Activated B cell treated with CpG ODN at 0.5 μM for 24 hours (primary cell): ENCODE data around the gene ASB3. TPM values are rescaled to one million over a fixed set of nuclear protein-coding genes. Genes with fewer than 3 reads are reported as not detected.
"Not testable (repeated sequence)": the region's sequence is repeated elsewhere in the genome, so short reads cannot be mapped to it uniquely, and the experiment has no call there.

ENCODE experiments used
- ATAC-seq: fragments of 200-7000 bp; cut with Tn5 transposase; one replicate; pipeline ENCODE4 v1.10.0; 2021; ENCODE audit warnings: low read depth, mild to moderate bottlenecking, moderate library complexity
- CTCF ChIA-PET: fragments of 350-600 bp; sonication (Branson Sonifier 250); formaldehyde crosslinking; loops from one replicate; lab custom pipeline; 2021; ENCODE audit warnings: antibody characterized with exemption; lab: Charles Lee
- POLR2A ChIA-PET: fragments of 350-600 bp; sonication (Branson Sonifier 250); formaldehyde crosslinking; loops from one replicate; lab custom pipeline; 2021; ENCODE audit warnings: antibody characterized with exemption; lab: Charles Lee
- DNase-seq: peaks from one replicate; pipeline ENCODE4 v3.0.0; 2022
- H3K27ac Mint-ChIP-seq: one replicate; pipeline ENCODE4 v1.8.0; 2020; ENCODE audit warnings: mixed read lengths
- H3K27me3 Mint-ChIP-seq: one replicate; pipeline ENCODE4 v1.8.0; 2021; ENCODE audit warnings: mixed read lengths
- H3K36me3 Mint-ChIP-seq: one replicate; pipeline ENCODE4 v1.8.0; 2021; ENCODE audit warnings: low read depth, mixed read lengths
- H3K4me1 Mint-ChIP-seq: one replicate; pipeline ENCODE4 v1.8.0; 2021; ENCODE audit warnings: mixed read lengths
- H3K4me3 Mint-ChIP-seq: one replicate; pipeline ENCODE4 v1.8.0; 2020; ENCODE audit warnings: mild to moderate bottlenecking, mixed read lengths
- H3K9me3 Mint-ChIP-seq: one replicate; pipeline ENCODE4 v1.8.0; 2020; ENCODE audit warnings: mixed read lengths
- CTCF ChIP-seq: fragments of 200-600 bp; IDR thresholded peaks from one replicate; pipeline ENCODE4 v1.8.0; 2022; ENCODE audit warnings: antibody characterized with exemption, mild to moderate bottlenecking
- intact Hi-C: fragments of 100-400 bp; cut with micrococcal nuclease; formaldehyde crosslinking; loops from one replicate; pipeline ENCODE4 v1.15.1; 2024
- total RNA-seq: library from RNA; stranded (reverse); gene quantifications from 2 replicates; pipeline ENCODE4 v1.2.3, GENCODE V29; 2022

ASB3 gene
- 16.3 and 22.8 TPM in 2 replicates for total RNA-seq

GRCh38 chr2:53786705-53787613 is at the start of gene ASB3, which contains the start of gene ERLEC1:
Gene ASB3, minus strand, starts transcription at chr2:53786953. Its CDS starts 21,381 bp downstream, at chr2:53765572.
Gene ERLEC1, plus strand, starts transcription at chr2:53787044. Its CDS starts 167 bp downstream, at chr2:53787211.
- intact Hi-C loops, result loop anchor here (1.0 to 5.0 kb wide), 7 partner anchors 9 to 1905 kb away; partner anchors contain the start of genes ACYP2, CFAP36, CHAC2 and CLHC1
- Mint-ChIP-seq H3K36me3 (peaks cover 20% of the 10 kb centered on the region), H3K4me1 (peaks cover 50% of the 10 kb centered on the region), H3K27me3 (no peaks in the 10 kb centered on the region), H3K27ac (peak within 1 kb of the TSS; percentile 94), H3K9me3 (no peaks in the 10 kb centered on the region), H3K4me3 (peak within 1 kb of the TSS; percentile 91)
- ChIA-PET POLR2A (interaction anchor here (0.9 to 4.0 kb wide), 5 partner anchors 10 to 329 kb away, joined by 3 to 81 read pairs (median 3); partner anchors contain the start of gene CHAC2), CTCF (interaction anchor here (0.8 kb wide), 1 partner anchor 18 kb away, joined by 3 read pairs; no protein-coding TSS in a partner anchor)
- TF ChIP-seq CTCF, result no peak
- DNase-seq (peak; percentile 82), ATAC-seq (peak; percentile 93)

GRCh38 chr2:53829980-53830290 is 43.2 kb upstream of the ASB3 start:
- DNase-seq, H3K27ac Mint-ChIP-seq, CTCF ChIA-PET, ATAC-seq, H3K4me1 Mint-ChIP-seq, H3K27me3 Mint-ChIP-seq, intact Hi-C loops, H3K9me3 Mint-ChIP-seq, POLR2A ChIA-PET, H3K4me3 Mint-ChIP-seq: not testable (repeated sequence)
- H3K36me3 Mint-ChIP-seq, result peaks cover 33% of the 10 kb centered on the region

- peaks cover 3% of the 10 kb centered on the region for H3K9me3 Mint-ChIP-seq
- ChIA-PET CTCF (no interaction called here), POLR2A (no interaction called here)
- intact Hi-C loops, result no loop called here
- H3K4me1 Mint-ChIP-seq, result no peaks in the 10 kb centered on the region
- peaks cover 32% of the 10 kb centered on the region for H3K36me3 Mint-ChIP-seq
- H3K27me3 Mint-ChIP-seq, result no peaks in the 10 kb centered on the region
- DNase-seq (no peak), ATAC-seq (no peak)
- no peak for TF ChIP-seq CTCF
- H3K27ac Mint-ChIP-seq, result no peak overlapping the region
- no peak overlapping the region for H3K4me3 Mint-ChIP-seq
Observed at GRCh38 chr2:53829273-53829979, 42.7 kb upstream of the ASB3 start.

- Mint-ChIP-seq H3K9me3 (peaks cover 3% of the 10 kb centered on the region), H3K4me3 (no peak overlapping the region), H3K36me3 (peaks cover 24% of the 10 kb centered on the region), H3K4me1 (no peaks in the 10 kb centered on the region), H3K27me3 (no peaks in the 10 kb centered on the region), H3K27ac (no peak overlapping the region)
- ChIA-PET POLR2A (no interaction called here), CTCF (no interaction called here)
- DNase-seq (no peak), ATAC-seq (no peak)
- intact Hi-C loops, result no loop called here
- TF ChIP-seq CTCF, result no peak
Observed at GRCh38 chr2:53828331-53828730, 41.6 kb upstream of the ASB3 start.

- peaks cover 25% of the 10 kb centered on the region for H3K36me3 Mint-ChIP-seq
- intact Hi-C loops, result no loop called here
- no peak for TF ChIP-seq CTCF
- POLR2A ChIA-PET, result no interaction called here
- no peak for DNase-seq
- H3K27ac Mint-ChIP-seq, result no peak overlapping the region
- ATAC-seq, result no peak
- CTCF ChIA-PET, result no interaction called here
- no peaks in the 10 kb centered on the region for H3K4me1 Mint-ChIP-seq
- no peaks in the 10 kb centered on the region for H3K27me3 Mint-ChIP-seq
- no peak overlapping the region for H3K4me3 Mint-ChIP-seq
- H3K9me3 Mint-ChIP-seq, result peaks cover 3% of the 10 kb centered on the region
Observed at GRCh38 chr2:53827398-53828175, 40.8 kb upstream of the ASB3 start.
